Stomach (tissue), 19 donors: ENCODE results near the gene AUNIP. TPM values are rescaled to one million over a fixed set of nuclear protein-coding genes. Genes with fewer than 3 reads are reported as not detected.

ENCODE experiments used
- DNase-seq, 2 donors: peaks; one replicate each; pipeline versions ENCODE4 v3.0.0 to v3.0.0-alpha.2; 2013 to 2019
- H3K27ac ChIP-seq, 5 donors: fragments of 200-600 bp in 4 of 5; sonication (generic) in 4 of 5; one replicate each; pipeline ENCODE4 v1.5.1; 2013 to 2019; ENCODE audit warnings: mild to moderate bottlenecking in 1 of 5, moderate library complexity in 1 of 5
- H3K27me3 ChIP-seq, 3 donors: fragments of 200-600 bp; sonication (generic); one replicate each; pipeline ENCODE4 v1.5.1; 2017 to 2019; ENCODE audit warnings: mixed run types in 1 of 3
- H3K36me3 ChIP-seq, 4 donors: fragments of 200-600 bp; sonication (generic); 1 replicate in 3 of 4; 2 replicates in 1 of 4; pipeline ENCODE4 v1.5.1; 2016 to 2019
- H3K4me1 ChIP-seq, 4 donors: fragments of 200-600 bp; sonication (generic); one replicate each; pipeline ENCODE4 v1.5.1; 2016 to 2019
- H3K4me3 ChIP-seq, 4 donors: fragments of 200-600 bp; sonication (generic) in 3 of 4; one replicate each; pipeline ENCODE4 v1.5.1; 2016 to 2019; ENCODE audit warnings: mild to moderate bottlenecking in 1 of 4
- H3K9me3 ChIP-seq, 4 donors: fragments of 200-600 bp; sonication (generic); one replicate each; pipeline ENCODE4 v1.5.1; 2016 to 2019
- EP300 ChIP-seq: sonication (generic); formaldehyde crosslinking; IDR thresholded peaks from one replicate; pipeline ENCODE4 v1.6.1; 2017; ENCODE audit warnings: antibody characterized with exemption
- POLR2A ChIP-seq, 4 donors: fragments of 450-650 bp; IDR thresholded peaks; one replicate each; pipeline ENCODE4 v1.6.1; 2016; ENCODE audit warnings: antibody characterized with exemption in 4 of 4, control low read depth in 2 of 4, mild to moderate bottlenecking in 1 of 4, moderate library complexity in 1 of 4
- POLR2AphosphoS5 ChIP-seq, 3 donors: sonication (generic); formaldehyde crosslinking; IDR thresholded peaks; one replicate each; pipeline ENCODE4 v1.6.1; 2016; ENCODE audit warnings: antibody characterized with exemption in 3 of 3
- WGBS, 5 donors: extraction: QIAGEN DNeasy Blood & Tissue Kit in 3 of 5; methylation state at CpG; one replicate each; pipeline versions ENCODE4 v1.1.5 to v1.1.7; 2013 to 2018; 5-methylcytosine and 5-hydroxymethylcytosine counted together
- intact Hi-C: fragments of 100-400 bp; cut with DNase I; formaldehyde crosslinking; loops from one replicate; pipeline ENCODE4 v1.15.1; 2023; ENCODE audit warnings: low total_unique reads
- long read RNA-seq, 10 donors: transcript quantifications; one replicate each; lab custom pipeline, GENCODE V29; 2026
- polyA plus RNA-seq, 3 donors: library from polyadenylated mRNA; stranded (reverse); fragments of 200-250 nt; gene quantifications; one replicate each; pipeline ENCODE4 v1.2.3, GENCODE V29; 2013
- total RNA-seq, 5 donors: library from RNA; depleted of rRNA; stranded (reverse); fragments of >200 nt; gene quantifications; one replicate each; pipeline versions ENCODE4 v1.1.0 to v1.2.3, GENCODE V29; 2014 to 2016
- TF ChIP-seq, protein P1 (sequence below), 7 experiments: fragments of 450-650 bp in 4 of 7; fragments of 200-600 bp in 3 of 7; sonication (generic) in 3 of 7; IDR thresholded peaks; one replicate each; pipeline ENCODE4 v1.5.1; 2016 to 2019; ENCODE audit warnings: antibody characterized with exemption in 7 of 7, control low read depth in 2 of 7, mild to moderate bottlenecking in 1 of 7
- donor health status: healthy with polysubstance abuse.
- donor health status: Bipolar disorder and iron deficiency.
- donor health status: healthy.

The AUNIP gene, protein sequence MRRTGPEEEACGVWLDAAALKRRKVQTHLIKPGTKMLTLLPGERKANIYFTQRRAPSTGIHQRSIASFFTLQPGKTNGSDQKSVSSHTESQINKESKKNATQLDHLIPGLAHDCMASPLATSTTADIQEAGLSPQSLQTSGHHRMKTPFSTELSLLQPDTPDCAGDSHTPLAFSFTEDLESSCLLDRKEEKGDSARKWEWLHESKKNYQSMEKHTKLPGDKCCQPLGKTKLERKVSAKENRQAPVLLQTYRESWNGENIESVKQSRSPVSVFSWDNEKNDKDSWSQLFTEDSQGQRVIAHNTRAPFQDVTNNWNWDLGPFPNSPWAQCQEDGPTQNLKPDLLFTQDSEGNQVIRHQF
- 1 to 10 TPM in 1 of 5 donors, under 1 TPM in 1, not detected in 3; 0.87 to 2.8 TPM for total RNA-seq
- 1 to 10 TPM in 1 of 3 donors, under 1 TPM in 2; 0.68 to 1.5 (median 1.00) TPM for polyA plus RNA-seq
- long read RNA-seq, donor 1, result 0 reads
- long read RNA-seq, donor 2, partial matches to known transcripts, result 0 of 1 reads
- long read RNA-seq, donor 2, other reads (novel, unspliced or antisense), result 0 of 1 reads
- long read RNA-seq, donor 3, result 0 reads
- long read RNA-seq, donor 4, result 0 reads
- long read RNA-seq, donor 5, result 0 reads
- long read RNA-seq, donor 6, result 0 reads
- long read RNA-seq, donor 7, partial matches to known transcripts, result 0 of 1 reads
- long read RNA-seq, donor 7, other reads (novel, unspliced or antisense), result 0 of 1 reads
- long read RNA-seq, donor 8, result 0 reads
- long read RNA-seq, donor 9, partial matches to known transcripts, result 0 of 2 reads
- long read RNA-seq, donor 9, other reads (novel, unspliced or antisense), result 0 of 2 reads
- long read RNA-seq, donor 10, result 0 reads

DNA sequence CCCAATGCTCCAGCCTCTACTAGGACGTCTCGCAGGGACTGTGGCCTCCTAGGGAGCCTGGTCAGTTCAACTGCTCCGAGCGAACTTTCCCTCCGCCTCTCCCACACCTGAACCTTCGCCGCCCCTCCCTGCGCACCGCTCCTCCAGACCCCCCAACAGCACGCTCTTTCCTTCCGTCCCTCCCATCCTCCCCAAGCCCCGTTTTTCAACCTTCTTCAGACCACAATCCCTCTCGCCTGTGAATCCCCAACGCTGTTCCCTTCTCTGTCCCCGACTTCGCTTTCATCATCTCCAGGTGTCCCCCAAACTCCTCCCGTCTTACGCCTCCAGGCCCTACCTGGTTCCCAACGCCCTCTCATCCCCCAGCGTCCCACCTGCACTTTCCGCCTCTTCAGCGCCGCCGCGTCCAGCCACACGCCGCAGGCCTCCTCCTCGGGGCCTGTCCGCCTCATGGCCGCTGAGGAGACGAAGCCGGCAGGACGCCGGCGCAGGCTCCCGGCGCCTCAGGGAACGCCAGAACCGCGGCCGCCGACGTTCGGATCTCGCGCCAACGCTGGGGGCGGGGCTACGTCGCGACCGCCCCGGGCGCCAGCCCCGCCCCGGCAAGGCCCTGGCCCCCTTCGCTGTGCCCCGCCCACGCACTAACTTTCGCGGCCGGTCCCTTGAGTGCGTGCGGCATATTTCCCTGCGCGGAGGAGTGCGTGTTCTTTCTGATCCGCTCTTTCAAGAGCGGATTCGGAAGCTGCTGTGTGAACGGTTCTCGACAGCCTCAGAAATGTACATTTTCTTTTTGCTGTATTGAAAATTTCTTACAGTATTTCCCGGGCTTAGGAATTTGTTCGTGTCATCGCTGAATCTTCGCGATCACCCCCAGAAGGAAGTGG, at the start of gene AUNIP:
TSS of gene AUNIP (minus strand) at position 552 of the 884 bp plus-strand sequence. CDS start at position 452, 100 bp downstream.
- no peaks in the 10 kb centered on the region for H3K27me3 ChIP-seq
- TF ChIP-seq, protein P1, sequence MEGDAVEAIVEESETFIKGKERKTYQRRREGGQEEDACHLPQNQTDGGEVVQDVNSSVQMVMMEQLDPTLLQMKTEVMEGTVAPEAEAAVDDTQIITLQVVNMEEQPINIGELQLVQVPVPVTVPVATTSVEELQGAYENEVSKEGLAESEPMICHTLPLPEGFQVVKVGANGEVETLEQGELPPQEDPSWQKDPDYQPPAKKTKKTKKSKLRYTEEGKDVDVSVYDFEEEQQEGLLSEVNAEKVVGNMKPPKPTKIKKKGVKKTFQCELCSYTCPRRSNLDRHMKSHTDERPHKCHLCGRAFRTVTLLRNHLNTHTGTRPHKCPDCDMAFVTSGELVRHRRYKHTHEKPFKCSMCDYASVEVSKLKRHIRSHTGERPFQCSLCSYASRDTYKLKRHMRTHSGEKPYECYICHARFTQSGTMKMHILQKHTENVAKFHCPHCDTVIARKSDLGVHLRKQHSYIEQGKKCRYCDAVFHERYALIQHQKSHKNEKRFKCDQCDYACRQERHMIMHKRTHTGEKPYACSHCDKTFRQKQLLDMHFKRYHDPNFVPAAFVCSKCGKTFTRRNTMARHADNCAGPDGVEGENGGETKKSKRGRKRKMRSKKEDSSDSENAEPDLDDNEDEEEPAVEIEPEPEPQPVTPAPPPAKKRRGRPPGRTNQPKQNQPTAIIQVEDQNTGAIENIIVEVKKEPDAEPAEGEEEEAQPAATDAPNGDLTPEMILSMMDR (IDR thresholded peaks at IDR 0.05), result no peak
- no peak for TF ChIP-seq POLR2A (IDR thresholded peaks at IDR 0.05)
- no peak for TF ChIP-seq EP300
- TF ChIP-seq POLR2AphosphoS5 (IDR thresholded peaks at IDR 0.05), result peak; percentile 64 to 93 (median 92)
- H3K36me3 ChIP-seq, result peaks cover 0 to 19% (median 14%) of the 10 kb centered on the region in 4 donors
- peak within 1 kb of the TSS; percentile 79 to 88 (median 84) for H3K27ac ChIP-seq
- no peaks in the 10 kb centered on the region for H3K9me3 ChIP-seq
- intact Hi-C loops, result no loop called here
- peak within 1 kb of the TSS; percentile 41 to 55 (median 52) for H3K4me3 ChIP-seq
- peaks cover 15 to 29% (median 20%) of the 10 kb centered on the region in 4 donors for H3K4me1 ChIP-seq
- DNase-seq, result peak; percentile 90 to 96
- 1 to 5% (median 1%) methylated on average over 44 to 77 of the region's 77 CpGs for WGBS, 5 donors

DNA sequence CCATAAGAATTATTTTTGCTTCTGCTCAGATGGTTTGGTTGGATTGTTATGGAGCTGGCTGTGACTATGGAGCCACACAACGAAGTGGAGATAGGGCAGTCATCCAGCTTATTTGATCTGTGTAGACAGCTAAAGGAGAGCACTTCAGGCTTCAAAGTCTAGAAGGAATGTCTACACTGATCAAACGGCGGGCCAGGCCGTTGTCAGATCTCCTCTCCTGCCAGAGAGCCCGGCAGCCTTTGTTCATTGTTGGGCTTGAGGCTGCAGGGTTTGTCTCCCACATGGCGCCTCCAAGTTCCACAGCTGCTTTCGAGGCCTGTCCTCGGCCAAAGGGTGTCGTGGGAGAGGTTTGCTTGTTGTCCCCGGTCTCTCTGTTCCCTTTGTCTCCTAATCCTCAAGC, 49.8 kb upstream of the AUNIP start:
- Histone ChIP-seq H3K36me3 (no peaks in the 10 kb centered on the region), H3K4me3 (no peak overlapping the region), H3K27me3 (no peaks in the 10 kb centered on the region), H3K4me1 (peaks cover 22 to 31% (median 29%) of the 10 kb centered on the region in 4 donors), H3K27ac (no peak overlapping the region), H3K9me3 (no peaks in the 10 kb centered on the region)
- 46 to 58% (median 54%) methylated on average over 10 of the region's 10 CpGs for WGBS, 5 donors
- no peak for DNase-seq
- intact Hi-C loops, result no loop called here
- TF ChIP-seq, protein P1 (IDR thresholded peaks at IDR 0.05), result no peak
- TF ChIP-seq POLR2A (IDR thresholded peaks at IDR 0.05) (no peak), POLR2AphosphoS5 (IDR thresholded peaks at IDR 0.05) (no peak), EP300 (no peak)

DNA sequence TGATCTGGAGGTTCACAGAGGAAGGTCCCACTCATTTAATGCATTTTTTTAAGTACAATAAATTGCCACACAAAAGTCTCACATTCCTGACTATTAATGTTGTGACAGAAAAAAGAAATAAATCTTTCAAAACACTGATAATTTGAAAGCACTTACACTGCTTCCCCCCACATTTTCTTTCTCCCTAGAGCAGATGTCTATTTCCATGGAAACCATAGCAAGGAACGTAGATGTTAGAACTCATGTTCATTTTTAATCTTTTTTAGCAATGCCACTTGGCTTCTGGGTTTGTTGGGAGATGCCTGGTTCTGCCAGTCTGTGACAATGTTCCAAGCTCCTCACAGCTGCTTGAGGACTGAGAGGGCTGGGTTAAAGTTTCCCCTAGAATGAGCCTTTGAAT, 48.9 kb upstream of the AUNIP start:
- no peak for DNase-seq
- no peak overlapping the region for H3K4me3 ChIP-seq
- no peak for TF ChIP-seq POLR2AphosphoS5 (IDR thresholded peaks at IDR 0.05)
- TF ChIP-seq POLR2A (IDR thresholded peaks at IDR 0.05), result no peak
- TF ChIP-seq, protein P1 (IDR thresholded peaks at IDR 0.05), result no peak
- TF ChIP-seq EP300, result no peak
- H3K4me1 ChIP-seq, result peaks cover 23 to 40% (median 31%) of the 10 kb centered on the region in 4 donors
- WGBS, 5 donors, result 61 to 83% (median 73%) methylated on average over 1 of the region's 1 CpG
- H3K27me3 ChIP-seq, result no peaks in the 10 kb centered on the region
- H3K9me3 ChIP-seq, result no peaks in the 10 kb centered on the region
- no peaks in the 10 kb centered on the region for H3K36me3 ChIP-seq
- intact Hi-C loops, result no loop called here
- H3K27ac ChIP-seq, result no peak overlapping the region
